SU-DHL-6 (cell line): Measurements from ENCODE around the gene ZC3H12A.
"Not testable (repeated sequence)": the region's sequence is repeated elsewhere in the genome, so short reads cannot be mapped to it uniquely, and the experiment has no call there.

Experiments
- H2AFZ ChIP-seq: fragments of 200-600 bp; sonication (generic); 2 replicates; pipeline ENCODE4 v1.6.1; 2014; ENCODE audit warnings: low read depth, mild to moderate bottlenecking, moderate library complexity, mixed read lengths, antibody characterized with exemption, low read length; ENCODE audit not compliant: severe bottlenecking
- H3F3A ChIP-seq: fragments of 200-600 bp; shearing (Covaris generic); 2 replicates; pipeline ENCODE4 v1.6.0; 2016; ENCODE audit warnings: antibody characterized with exemption, mild to moderate bottlenecking; ENCODE audit not compliant: insufficient read depth
- H3K27ac ChIP-seq: fragments of 200-600 bp; sonication (generic); 2 replicates; pipeline ENCODE4 v1.5.1; 2016; ENCODE audit warnings: low read depth, mild to moderate bottlenecking, low read length, moderate library complexity, mixed read lengths
- H3K27me3 ChIP-seq: fragments of 200-600 bp; sonication (generic), shearing (Covaris generic); 2 replicates; pipeline ENCODE4 v1.6.0; 2014; ENCODE audit warnings: mild to moderate bottlenecking, low read length
- H3K36me3 ChIP-seq: fragments of 200-600 bp; sonication (generic); 2 replicates; pipeline ENCODE4 v1.6.1; 2014; ENCODE audit warnings: mild to moderate bottlenecking, low read length, mixed read lengths
- H3K4me2 ChIP-seq: fragments of 300-600, 200-600 bp; shearing (Covaris generic), sonication (generic); 2 replicates; pipeline ENCODE4 v1.6.0; 2014; ENCODE audit warnings: low read length, low read depth, mild to moderate bottlenecking; ENCODE audit not compliant: poor library complexity, severe bottlenecking
- H3K4me3 ChIP-seq: fragments of 200-600 bp; sonication (generic); 2 replicates; pipeline ENCODE4 v1.5.1; 2014; ENCODE audit warnings: antibody characterized with exemption, low read length, mild to moderate bottlenecking, mixed read lengths; ENCODE audit not compliant: insufficient read depth, poor library complexity, severe bottlenecking
- H3K79me2 ChIP-seq: fragments of 200-600 bp; sonication (generic); 2 replicates; pipeline ENCODE4 v1.6.1; 2014; ENCODE audit warnings: mild to moderate bottlenecking, low read length, moderate library complexity; ENCODE audit not compliant: insufficient read depth
- H3K9ac ChIP-seq: fragments of 200-600 bp; sonication (generic); 2 replicates; pipeline ENCODE4 v1.7.0; 2014; ENCODE audit warnings: mild to moderate bottlenecking, low read length
- H3K9me2 ChIP-seq: fragments of 200-600 bp; sonication (generic); replicated peaks from 2 replicates; pipeline ENCODE4 v1.6.1; 2014; ENCODE audit warnings: low read length; ENCODE audit not compliant: insufficient read depth
- H3K9me3 ChIP-seq: fragments of 200-600 bp; sonication (generic); 2 replicates; pipeline ENCODE4 v1.6.1; 2014; ENCODE audit warnings: low read length, mixed read lengths; ENCODE audit not compliant: insufficient read depth
- H4K20me1 ChIP-seq: fragments of 200-600 bp; sonication (generic); 2 replicates; pipeline ENCODE4 v1.6.1; 2014; ENCODE audit warnings: low read depth, mild to moderate bottlenecking, antibody characterized with exemption, low read length, moderate library complexity, mixed read lengths
- CTCF ChIP-seq: fragments of 200-600 bp; sonication (generic); IDR thresholded peaks from one replicate; pipeline ENCODE4 v1.5.1; 2017; ENCODE audit warnings: antibody characterized with exemption, mild to moderate bottlenecking, low read length, moderate library complexity; ENCODE audit not compliant: insufficient read depth, poor library complexity, severe bottlenecking
- EZH2phosphoT487 ChIP-seq: fragments of 200-600 bp; sonication (generic), shearing (Covaris generic); conservative IDR thresholded peaks from 2 replicates; pipeline ENCODE4 v1.6.1; 2018; ENCODE audit warnings: mild to moderate bottlenecking, antibody characterized with exemption, low read length, moderate library complexity, mixed read lengths

The ZC3H12A gene

GRCh38 chr1:37514350-37515184 is 40.2 kb downstream of the ZC3H12A start, which contains the start of gene MEAF6:
MEAF6 (minus strand) TSS chr1:37514766; CDS start chr1:37514746, 20 bp downstream.
- peaks cover 21% of the 10 kb centered on the region for H3K79me2 ChIP-seq
- TF ChIP-seq EZH2phosphoT487 (no peak), CTCF (peak; percentile 72)
- peak within 1 kb of the TSS; percentile 89 for H2AFZ ChIP-seq
- H4K20me1 ChIP-seq: no peaks in the 10 kb centered on the region
- H3K4me3 ChIP-seq: peak within 1 kb of the TSS; percentile 60
- peak within 1 kb of the TSS; percentile 86 for H3K9ac ChIP-seq
- H3K27ac ChIP-seq: peak within 1 kb of the TSS; percentile 46
- no peaks in the 10 kb centered on the region for H3K27me3 ChIP-seq
- H3K9me3 ChIP-seq: no peaks in the 10 kb centered on the region
- H3K9me2 ChIP-seq: no peaks in the 10 kb centered on the region
- H3K4me2 ChIP-seq: peak within 1 kb of the TSS; percentile 58
- H3F3A ChIP-seq: no peaks in the 10 kb centered on the region
- H3K36me3 ChIP-seq: peaks cover 4% of the 10 kb centered on the region; the same call in 1 of the 2 replicates

- H3K9me3 ChIP-seq: no peaks in the 10 kb centered on the region
- peak overlapping the region; percentile 86 for H3K9ac ChIP-seq
- TF ChIP-seq EZH2phosphoT487 (no peak), CTCF (no peak)
- H3K4me2 ChIP-seq: peak overlapping the region; percentile 58
- H3K9me2 ChIP-seq: no peaks in the 10 kb centered on the region
- no peak overlapping the region for H3K27ac ChIP-seq
- H3K27me3 ChIP-seq: no peaks in the 10 kb centered on the region
- peak overlapping the region; percentile 60 for H3K4me3 ChIP-seq
- H3F3A ChIP-seq: no peaks in the 10 kb centered on the region
- H3K36me3 ChIP-seq: peaks cover 4% of the 10 kb centered on the region; the same call in 1 of the 2 replicates
- peaks cover 21% of the 10 kb centered on the region for H3K79me2 ChIP-seq
- H2AFZ ChIP-seq: peak overlapping the region; percentile 69
- no peaks in the 10 kb centered on the region for H4K20me1 ChIP-seq
Observed at GRCh38 chr1:37515185-37516034, 41.0 kb downstream of the ZC3H12A start.

- no peaks in the 10 kb centered on the region for H3K9me2 ChIP-seq
- H3K4me3 ChIP-seq: no peak overlapping the region
- H3K27me3 ChIP-seq: no peaks in the 10 kb centered on the region
- TF ChIP-seq EZH2phosphoT487 (no peak), CTCF (no peak)
- H2AFZ ChIP-seq: no peak overlapping the region
- H3K4me2 ChIP-seq: no peak overlapping the region
- no peaks in the 10 kb centered on the region for H3F3A ChIP-seq
- no peak overlapping the region for H3K27ac ChIP-seq
- H3K9me3 ChIP-seq: no peaks in the 10 kb centered on the region
- no peaks in the 10 kb centered on the region for H4K20me1 ChIP-seq
- no peak overlapping the region for H3K9ac ChIP-seq
- H3K36me3 ChIP-seq: no peaks in the 10 kb centered on the region
- H3K79me2 ChIP-seq: peaks cover 15% of the 10 kb centered on the region
Observed at GRCh38 chr1:37517569-37517968, 43.2 kb downstream of the ZC3H12A start.

- not testable (repeated sequence) for H3K4me2 ChIP-seq, H3F3A ChIP-seq, H3K4me3 ChIP-seq, H3K9me3 ChIP-seq, H3K9ac ChIP-seq, H2AFZ ChIP-seq, H3K27me3 ChIP-seq, H3K27ac ChIP-seq, H3K9me2 ChIP-seq, H3K36me3 ChIP-seq, H4K20me1 ChIP-seq
- peaks cover 10% of the 10 kb centered on the region for H3K79me2 ChIP-seq
Observed at GRCh38 chr1:37518241-37518640, 43.9 kb downstream of the ZC3H12A start.

GRCh38 chr1:37518929-37519328 is 44.5 kb downstream of the ZC3H12A start:
- not testable (repeated sequence) for H4K20me1 ChIP-seq, H3K4me2 ChIP-seq, H3K4me3 ChIP-seq, H3K9ac ChIP-seq, H2AFZ ChIP-seq, H3K79me2 ChIP-seq, H3K9me3 ChIP-seq, H3F3A ChIP-seq, H3K27ac ChIP-seq, H3K36me3 ChIP-seq, H3K27me3 ChIP-seq, H3K9me2 ChIP-seq
